ENCODE measurements around the gene RPTOR. TPM values are rescaled to one million over a fixed set of nuclear protein-coding genes. Genes with fewer than 3 reads are reported as not detected.

RPTOR gene
- total and polyA plus RNA-seq, 12 donors, result 7.9 to 30.3 (median 25.6) TPM

- ATAC-seq, result no peak
- 93 to 97% methylated on average over 34 of the region's 34 CpGs for WGBS, 2 donors
- peaks cover 0 to 55% (median 3%) of the 10 kb centered on the region in 9 donors for H3K36me3 ChIP-seq
- H3K4me3 ChIP-seq, result no peak overlapping the region
- H3K4me1 ChIP-seq, result peaks cover 0 to 32% (median 16%) of the 10 kb centered on the region in 9 donors
- intact Hi-C loops (cut with DNase I), result no loop called here
- no peaks in the 10 kb centered on the region for H3K9me3 ChIP-seq
- no peaks in the 10 kb centered on the region for H3K27me3 ChIP-seq
- DNase-seq, result no peak
- H3K27ac ChIP-seq, result no peak overlapping the region
- no peak for TF ChIP-seq CTCF (IDR thresholded peaks at IDR 0.05)
These were observed 349.2 kb downstream of the RPTOR start for GRCh38 chr17:80893604-80894438.

GRCh38 chr17:80894439-80894721, 349.7 kb downstream of the RPTOR start:
- Histone ChIP-seq H3K4me1 (peaks cover 0 to 32% (median 16%) of the 10 kb centered on the region in 9 donors), H3K36me3 (peaks cover 0 to 54% (median 3%) of the 10 kb centered on the region in 9 donors), H3K27ac (no peak overlapping the region), H3K27me3 (no peaks in the 10 kb centered on the region), H3K4me3 (no peak overlapping the region), H3K9me3 (no peaks in the 10 kb centered on the region)
- ATAC-seq, result no peak
- intact Hi-C loops (cut with DNase I), result no loop called here
- TF ChIP-seq CTCF (IDR thresholded peaks at IDR 0.05), result no peak
- WGBS, 2 donors, result 76 to 94% methylated on average over 4 of the region's 4 CpGs
- DNase-seq, result no peak

GRCh38 chr17:80894726-80895125, 350.1 kb downstream of the RPTOR start:
- no peak overlapping the region for H3K27ac ChIP-seq
- intact Hi-C loops (cut with DNase I), result no loop called here
- H3K36me3 ChIP-seq, result peaks cover 0 to 51% (median 3%) of the 10 kb centered on the region in 9 donors
- DNase-seq (no peak), ATAC-seq (no peak)
- H3K4me3 ChIP-seq, result no peak overlapping the region
- H3K4me1 ChIP-seq, result peaks cover 0 to 32% (median 16%) of the 10 kb centered on the region in 9 donors
- WGBS, 2 donors, result 94 to 97% methylated on average over 16 of the region's 16 CpGs
- no peaks in the 10 kb centered on the region for H3K27me3 ChIP-seq
- H3K9me3 ChIP-seq, result no peaks in the 10 kb centered on the region
- no peak for TF ChIP-seq CTCF (IDR thresholded peaks at IDR 0.05)

- WGBS, 2 donors, result 83 to 90% methylated on average over 21 of the region's 21 CpGs
- intact Hi-C loops (cut with DNase I), result no loop called here
These were observed 350.7 kb downstream of the RPTOR start for GRCh38 chr17:80895366-80895765.

More at GRCh38 chr17:80895366-80895765, 350.7 kb downstream of the RPTOR start:
- Histone ChIP-seq H3K4me1 (peaks cover 0 to 26% (median 16%) of the 10 kb centered on the region in 9 donors), H3K36me3 (peaks cover 0 to 53% (median 3%) of the 10 kb centered on the region in 9 donors), H3K9me3 (no peaks in the 10 kb centered on the region), H3K4me3 (no peak overlapping the region), H3K27ac (no peak overlapping the region), H3K27me3 (no peaks in the 10 kb centered on the region)
- no peak for TF ChIP-seq CTCF (IDR thresholded peaks at IDR 0.05)
- DNase-seq, result no peak
- no peak for ATAC-seq
